ENCODE data around the gene GNPDA2.
"Not testable (repeated sequence)": the region's sequence is repeated elsewhere in the genome, so short reads cannot be mapped to it uniquely, and the experiment has no call there.

GNPDA2 gene

DNA sequence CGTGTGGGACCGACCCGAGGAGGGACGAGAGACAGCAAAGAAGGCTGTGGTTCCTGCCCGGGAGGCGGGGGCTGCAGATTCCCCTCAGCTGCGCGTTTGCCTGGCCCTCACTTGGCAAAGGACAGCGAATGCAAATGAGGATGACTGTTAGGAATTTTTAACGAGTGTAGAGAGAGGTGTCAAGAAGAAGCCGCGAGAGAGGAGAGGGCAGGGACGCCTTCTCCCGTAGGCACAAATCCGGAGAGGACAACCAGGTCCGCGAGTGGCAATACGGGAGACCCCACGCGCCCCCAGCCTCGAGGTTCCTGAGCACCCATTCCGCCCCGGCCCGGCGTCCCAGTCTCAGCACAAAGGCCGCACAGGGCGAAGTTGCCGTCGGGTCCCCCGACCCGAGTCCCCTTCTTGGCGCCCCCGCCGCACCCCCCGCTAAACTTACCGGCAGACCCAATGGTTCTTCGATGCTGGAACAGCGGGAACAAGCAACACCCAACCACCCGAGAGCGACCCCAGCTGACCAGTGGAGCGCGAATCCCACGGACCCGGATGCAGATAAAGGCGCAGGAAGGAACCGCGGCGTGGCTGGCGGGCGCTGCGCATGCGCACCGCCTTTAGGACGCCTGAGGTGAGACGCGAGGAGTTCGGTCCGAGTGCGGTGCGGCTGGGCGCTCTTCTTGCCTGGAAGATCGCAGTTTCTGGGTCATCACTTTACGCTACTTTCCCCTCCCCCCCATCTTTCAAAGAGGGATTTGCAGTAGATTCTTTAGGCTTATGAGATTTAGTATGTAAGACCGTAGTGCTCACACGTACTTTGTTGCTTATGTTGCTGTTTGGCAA, at the start of gene GNPDA2:
TSS of gene GNPDA2 (minus strand) at position 519 of the 834 bp plus-strand sequence. CDS start 4,349 bp downstream, outside the sequence.
- peak; percentile 96 for DNase-seq (ENCODE audit: low spot score)

DNA sequence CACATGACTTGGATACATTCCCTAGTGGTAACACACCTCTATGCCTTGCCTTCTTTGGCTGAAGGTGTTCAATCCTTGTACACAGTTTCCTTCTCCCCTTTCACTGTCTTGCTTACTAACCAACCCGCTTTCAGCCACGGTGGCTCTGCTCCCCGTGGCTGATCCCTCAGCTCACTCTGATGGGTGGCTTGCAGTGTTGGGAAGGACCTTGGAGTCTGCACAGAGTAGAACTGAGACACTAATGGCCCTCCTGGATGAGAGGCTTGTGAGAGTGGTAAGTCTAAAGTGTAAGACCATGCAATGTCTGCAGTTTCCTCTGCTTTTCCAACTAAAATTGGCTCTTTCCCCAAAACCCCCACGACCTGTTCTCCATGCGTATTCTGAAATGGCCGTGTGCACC, 46.0 kb upstream of the GNPDA2 start:
- DNase-seq (ENCODE audit: low spot score): no peak

DNA sequence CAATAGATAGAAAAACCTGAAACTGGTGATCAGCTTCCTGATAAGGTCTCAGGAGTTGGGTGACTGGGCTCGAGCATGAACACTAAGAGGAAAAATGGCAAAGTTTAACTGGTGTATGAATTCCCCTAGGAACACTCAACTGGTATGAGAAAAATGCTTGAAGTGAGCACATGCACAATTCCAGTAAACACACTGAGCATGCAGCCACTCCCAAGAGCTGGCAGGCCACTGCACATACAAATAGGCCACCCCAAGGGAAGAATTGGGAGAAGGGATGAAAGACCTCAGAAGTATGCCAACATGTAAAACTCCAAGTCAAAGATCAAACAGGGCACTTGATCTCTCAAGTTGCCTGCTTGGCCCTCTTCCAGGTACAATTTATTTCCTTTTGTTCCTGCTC, 45.4 kb upstream of the GNPDA2 start:
- no peak for DNase-seq (ENCODE audit: low spot score)

DNA sequence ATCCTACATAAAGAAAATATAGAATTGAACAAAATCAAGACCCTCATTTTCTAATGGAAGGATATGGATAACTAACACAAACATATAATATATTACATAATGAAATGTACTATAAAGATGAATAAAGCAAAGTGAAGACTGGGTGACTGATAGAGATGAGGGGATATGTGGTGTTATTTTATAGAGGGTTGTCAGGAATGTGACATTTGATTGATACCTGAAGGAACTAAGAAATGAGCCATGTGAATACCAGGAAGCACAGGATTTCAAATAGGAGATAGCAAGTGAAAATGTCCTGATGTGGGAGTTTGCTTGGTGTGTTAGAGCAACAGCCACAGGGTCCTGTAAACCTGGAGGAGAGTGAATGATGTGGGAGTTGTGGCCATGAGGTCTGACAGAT, 40.1 kb upstream of the GNPDA2 start:
- no peak for DNase-seq (ENCODE audit: low spot score)

DNA sequence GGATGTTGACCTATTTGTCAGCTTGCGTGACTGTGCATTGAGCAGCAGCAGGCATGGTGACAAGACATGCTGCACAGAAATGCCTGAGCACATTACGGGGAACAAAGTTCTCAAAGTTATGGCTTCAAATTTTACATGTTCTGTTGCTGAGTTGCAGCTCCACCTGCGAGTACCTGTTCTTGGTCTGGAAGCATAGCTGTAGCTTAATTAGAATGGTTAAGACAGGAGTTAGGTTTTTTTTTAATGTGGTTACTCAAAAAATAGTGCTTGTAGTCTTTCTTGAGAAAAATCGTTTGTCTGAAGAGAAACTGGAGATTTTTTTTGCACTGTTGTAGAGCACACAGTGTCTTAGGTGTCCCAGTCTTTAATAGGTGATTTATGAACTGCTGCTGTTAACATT, 38.8 kb upstream of the GNPDA2 start:
- DNase-seq (ENCODE audit: low spot score): no peak

DNA sequence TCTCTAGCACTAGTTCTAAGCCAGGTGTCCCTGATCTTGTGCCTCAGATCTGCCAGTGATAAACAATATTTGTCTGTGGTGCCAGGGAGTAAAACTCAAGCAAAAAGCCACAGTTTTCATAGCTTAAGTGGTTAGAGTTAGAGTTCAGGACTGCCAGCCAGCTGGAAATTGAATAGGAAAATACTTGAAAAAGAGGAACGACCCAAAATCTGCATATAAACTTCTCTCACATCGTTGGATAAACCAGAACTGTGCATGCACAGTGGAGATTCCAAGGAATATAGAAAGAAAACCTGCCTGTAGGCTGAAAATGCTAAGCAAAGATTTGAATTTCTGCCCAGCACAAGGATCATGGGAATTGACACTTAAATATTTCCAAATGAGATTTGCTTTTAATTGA, 35.0 kb upstream of the GNPDA2 start:
- no peak for DNase-seq (ENCODE audit: low spot score)

DNA sequence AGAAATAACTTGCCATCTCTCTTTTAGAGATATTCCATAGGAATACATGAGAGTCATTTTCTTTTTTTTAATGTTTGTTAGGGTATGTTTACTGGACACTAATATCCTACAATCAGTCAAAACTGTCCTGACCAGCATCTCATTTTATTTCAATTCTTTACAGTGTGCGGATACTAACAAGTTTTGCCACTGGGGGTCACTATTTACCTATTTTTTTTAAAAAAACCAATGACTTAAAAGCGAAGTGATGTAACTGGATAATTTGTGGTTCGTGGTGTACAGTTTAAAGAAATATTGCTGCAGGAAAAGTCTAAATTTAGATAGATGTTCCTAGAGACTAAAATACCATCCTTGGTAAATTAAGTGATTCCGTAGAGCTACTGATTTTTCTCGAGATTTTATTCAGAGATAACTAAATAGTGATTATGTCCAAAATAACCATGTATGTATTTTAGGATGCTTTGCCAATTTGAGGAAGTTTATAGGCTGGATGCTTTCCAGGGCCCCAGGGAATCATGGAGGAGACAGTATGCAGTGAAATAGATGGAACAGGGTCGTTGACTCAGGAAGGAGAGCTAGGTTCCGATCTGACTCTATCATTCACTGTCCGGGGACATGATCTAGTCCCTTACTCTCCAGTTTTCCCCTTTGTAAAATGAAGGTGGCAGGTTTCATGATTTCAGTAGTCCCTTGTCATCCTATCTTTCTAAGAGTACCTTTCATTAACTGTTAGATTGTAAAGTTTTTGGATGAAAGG, 34.0 kb upstream of the GNPDA2 start:
- DNase-seq (ENCODE audit: low spot score): peak; percentile 32

DNA sequence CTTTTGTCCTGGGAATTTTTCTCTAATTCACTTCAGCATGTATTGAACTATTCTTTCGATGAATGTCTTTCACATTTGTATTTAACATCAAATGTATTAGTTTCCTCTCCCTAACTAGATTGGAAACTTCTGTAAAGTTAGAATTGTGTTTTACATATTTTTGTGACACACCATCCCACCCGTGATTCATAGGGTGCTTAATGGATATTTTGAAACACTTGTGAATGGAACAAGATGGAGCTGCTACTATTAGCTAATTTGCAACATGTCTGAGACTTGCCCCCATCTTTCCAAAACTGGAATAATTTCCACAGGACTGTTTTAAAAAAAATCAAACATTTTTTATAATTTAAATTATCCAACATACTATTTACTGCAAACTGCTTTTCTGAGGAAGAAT, 30.2 kb upstream of the GNPDA2 start:
- no peak for DNase-seq (ENCODE audit: low spot score)

DNA sequence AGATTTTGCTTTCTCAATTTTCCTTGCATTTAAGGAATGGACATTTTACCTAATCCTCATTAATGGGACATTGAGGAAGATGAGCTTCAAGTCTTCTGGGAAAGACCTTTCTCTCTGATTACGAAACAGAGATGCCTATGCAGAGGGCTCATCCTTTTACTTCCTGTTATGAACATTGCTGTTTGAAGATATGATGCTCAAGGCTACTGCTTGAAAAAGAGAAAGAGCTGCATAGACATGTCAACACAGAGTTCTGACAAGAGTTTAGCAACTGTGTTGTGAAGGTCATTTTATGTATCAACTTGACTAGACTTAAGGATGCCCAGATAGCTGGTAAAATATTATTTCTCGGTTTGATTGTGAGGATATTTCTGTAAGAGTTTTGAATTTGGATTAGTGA, 13.8 kb upstream of the GNPDA2 start:
- no peak for DNase-seq (ENCODE audit: low spot score)

DNA sequence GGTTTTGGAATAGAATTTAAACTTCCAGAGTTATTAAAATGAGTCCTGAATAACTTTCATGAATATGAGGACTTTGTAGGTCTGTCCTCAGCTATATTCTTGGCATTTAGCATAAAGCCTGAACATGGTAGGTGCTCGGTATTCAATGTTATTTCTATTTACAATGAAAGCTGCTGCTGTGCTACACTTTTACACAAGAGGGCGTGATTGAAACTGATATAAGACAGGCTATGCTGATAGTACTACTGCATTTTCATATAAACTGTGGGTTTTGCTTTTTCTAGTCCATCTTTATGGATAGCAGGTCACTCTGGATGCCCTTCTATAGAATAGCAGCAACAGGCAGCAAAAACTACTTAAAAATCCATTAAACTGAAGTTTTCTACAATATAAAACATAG, 12.3 kb upstream of the GNPDA2 start:
- no peak for DNase-seq (ENCODE audit: low spot score)

DNA sequence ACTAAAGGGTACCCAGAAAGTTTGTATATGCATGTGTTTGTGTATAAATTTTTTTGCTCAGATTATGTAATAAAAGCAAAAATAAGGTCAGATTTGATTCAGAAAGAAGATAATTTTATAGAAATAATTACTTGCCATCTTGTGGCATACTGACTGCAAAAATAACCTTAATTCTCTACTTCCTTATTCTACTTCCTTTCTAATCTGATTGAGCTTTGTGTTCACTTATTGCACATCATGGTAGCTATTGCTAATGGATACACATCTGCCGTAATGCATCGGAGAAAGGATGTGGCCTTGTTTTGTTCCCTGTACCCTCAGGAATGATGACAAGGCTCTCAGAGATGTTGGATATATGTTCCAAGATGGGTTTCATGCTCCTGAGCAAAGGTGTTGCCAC, 10.5 kb upstream of the GNPDA2 start:
- DNase-seq (ENCODE audit: low spot score): no peak

DNA sequence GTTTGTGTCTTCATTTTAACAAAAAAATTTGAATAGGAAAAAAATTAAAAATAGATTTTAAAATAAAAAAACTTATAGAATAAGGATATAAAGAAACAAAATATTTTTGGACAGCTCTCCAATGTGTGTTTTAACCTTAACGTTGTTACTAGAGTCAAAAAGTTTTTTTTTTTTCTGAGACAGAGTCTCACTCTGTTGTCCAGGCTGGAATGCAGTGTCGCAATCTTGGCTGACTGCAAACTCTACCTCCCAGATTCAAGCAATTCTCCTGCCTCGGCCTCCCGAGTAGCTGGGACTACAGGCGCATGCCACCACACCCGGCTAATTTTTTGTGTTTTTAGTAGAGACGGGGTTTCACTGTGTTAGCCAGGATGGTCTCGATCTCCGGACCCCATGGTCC, 2.3 kb upstream of the GNPDA2 start:
- DNase-seq (ENCODE audit: low spot score): not testable (repeated sequence)

DNA sequence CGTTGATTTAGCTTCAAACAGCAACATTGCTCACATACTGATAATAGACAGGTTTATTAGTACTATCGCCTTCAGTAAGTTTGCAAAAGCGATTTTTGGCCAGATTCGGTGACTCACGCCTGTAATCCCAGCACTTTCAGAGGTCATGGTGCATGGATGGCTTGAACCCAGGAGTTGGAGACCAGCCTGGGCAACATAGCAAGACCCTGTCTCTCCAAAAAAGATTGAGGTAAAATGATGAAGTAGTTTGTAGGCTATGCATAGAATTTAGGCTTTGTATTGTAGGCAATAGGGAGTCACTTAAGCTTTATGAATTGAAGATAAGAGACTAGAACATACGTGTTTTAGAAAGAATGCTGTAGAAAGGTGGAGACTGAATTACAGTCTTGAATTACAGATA, 1.1 kb upstream of the GNPDA2 start:
- DNase-seq (ENCODE audit: low spot score): no peak

DNA sequence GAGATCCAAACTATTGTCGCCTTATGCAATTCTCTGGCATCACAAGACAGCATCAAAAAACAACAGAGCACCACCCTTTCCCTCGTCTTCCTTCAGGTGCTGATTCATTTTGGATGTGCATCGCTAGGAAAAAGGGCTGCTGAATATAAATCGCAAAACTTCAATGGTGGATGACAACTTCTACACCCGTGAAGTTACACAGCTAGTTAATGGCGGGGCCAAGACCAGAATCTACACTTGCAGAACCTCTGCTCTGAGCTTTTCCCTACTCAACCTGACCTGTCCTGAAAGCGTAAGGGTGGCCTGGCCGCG, 674 bp downstream of the GNPDA2 start:
- no peak for DNase-seq (ENCODE audit: low spot score)

DNA sequence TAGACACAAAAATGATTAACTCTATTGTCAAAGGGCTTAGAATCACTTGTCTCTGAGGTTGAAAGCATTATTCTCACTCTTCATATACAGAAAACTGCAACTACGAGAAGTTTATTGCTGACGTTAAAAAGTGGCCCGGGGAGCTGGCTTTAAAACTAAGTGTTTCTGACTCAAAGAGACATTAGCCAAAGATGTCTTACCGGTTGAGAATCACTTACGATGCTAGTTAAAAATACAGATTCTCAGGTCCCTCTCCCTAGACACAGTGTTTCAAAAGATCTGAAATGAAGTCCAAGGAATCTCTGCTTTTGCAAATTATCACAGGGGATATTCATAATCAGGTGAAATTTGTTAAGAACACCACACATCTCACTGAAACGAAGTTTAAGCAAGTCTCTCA, 1.2 kb downstream of the GNPDA2 start:
- no peak for DNase-seq (ENCODE audit: low spot score)

DNA sequence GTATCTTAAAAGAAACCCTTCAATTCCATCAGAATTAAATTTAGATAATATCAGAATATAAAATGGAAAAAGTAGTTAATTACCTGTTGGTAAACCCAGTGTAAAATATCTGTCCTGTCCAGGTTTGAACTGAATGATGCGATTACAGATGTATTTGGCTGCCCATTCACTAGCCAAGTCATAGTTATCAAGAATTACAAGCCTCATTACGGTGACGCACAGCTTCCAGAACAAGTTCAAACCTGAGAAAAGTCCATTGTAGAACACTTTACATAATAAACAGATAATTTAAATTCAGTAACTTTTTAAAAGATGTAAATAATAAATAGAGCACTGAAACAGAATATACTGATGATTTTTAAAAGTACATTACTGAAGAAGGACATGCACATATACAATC, 4.4 kb downstream of the GNPDA2 start:
- no peak for DNase-seq (ENCODE audit: low spot score)

DNA sequence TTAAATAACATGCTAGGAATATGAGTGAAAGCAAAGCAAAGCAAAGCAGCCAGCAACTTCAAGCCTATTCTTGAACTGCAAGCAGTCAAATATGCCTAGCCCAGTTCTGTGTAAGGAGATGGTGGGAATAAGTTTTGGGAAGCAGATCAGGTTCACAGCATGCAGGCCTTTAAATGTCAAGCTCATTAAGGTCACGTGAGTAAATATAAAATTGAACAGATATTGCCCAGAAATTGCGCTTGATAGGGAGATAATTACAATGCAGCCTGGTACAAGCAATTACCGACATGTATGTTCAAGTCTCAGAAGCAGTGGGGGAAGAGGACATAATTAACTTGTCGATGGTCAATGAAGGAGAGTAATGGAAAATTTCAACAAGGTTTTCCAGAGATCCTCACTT, 6.0 kb downstream of the GNPDA2 start:
- DNase-seq (ENCODE audit: low spot score): no peak

DNA sequence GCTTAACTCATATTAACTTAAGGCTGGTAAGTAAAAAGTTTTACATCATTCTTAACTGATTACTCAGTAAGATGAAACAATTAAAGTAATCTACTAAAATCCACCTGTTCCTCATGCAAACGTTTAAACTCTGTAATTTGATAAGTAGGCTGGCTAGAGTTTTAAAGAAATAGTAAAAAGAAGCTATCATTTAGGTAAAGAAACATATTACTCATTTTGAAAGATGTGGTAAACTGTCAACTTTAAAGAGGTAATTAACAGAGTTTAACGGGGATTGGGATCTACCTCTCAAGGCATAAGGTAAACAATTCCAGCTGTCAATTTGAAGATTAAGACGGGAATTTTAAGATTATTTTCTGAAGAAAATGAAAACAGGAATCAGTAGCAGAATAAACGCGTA, 9.8 kb downstream of the GNPDA2 start:
- no peak for DNase-seq (ENCODE audit: low spot score)

DNA sequence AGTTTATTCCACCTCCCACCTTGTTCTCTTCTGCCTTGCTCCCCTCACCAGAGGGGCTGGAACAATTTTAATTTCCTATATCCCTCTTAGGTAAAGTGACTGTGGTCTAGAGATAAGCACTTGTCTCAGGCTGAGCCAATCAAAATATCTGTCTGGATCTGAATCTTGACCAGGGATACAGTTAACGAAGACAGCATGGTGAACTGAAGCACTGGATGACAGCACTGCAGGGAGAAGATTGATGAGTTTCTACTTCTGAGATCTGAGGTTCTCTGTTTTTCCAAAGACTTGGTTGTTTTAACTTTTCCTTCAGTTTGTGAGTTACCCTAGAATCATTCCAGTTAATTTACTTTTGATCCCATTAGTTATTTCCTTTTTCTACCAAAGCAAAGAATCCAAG, 13.2 kb downstream of the GNPDA2 start:
- DNase-seq (ENCODE audit: low spot score): no peak

DNA sequence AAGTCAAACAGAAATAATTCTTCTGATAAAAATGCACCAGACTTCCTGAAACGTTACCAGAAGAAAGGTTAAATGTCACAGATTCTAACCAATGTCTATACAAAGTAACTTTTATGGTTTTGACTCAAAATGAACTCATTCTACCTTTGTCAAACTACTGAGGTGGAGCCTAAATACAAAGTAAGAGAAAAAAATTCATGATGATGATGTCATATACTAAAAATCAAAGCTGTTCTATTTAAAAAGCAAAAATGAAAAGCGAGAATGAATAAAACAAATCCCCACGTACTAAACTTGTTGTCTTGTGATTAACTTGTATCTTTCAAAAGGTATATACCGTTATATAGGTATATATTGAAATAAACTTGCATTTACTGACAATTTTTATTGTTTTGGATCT, 21.7 kb downstream of the GNPDA2 start:
- DNase-seq (ENCODE audit: low spot score): no peak

DNA sequence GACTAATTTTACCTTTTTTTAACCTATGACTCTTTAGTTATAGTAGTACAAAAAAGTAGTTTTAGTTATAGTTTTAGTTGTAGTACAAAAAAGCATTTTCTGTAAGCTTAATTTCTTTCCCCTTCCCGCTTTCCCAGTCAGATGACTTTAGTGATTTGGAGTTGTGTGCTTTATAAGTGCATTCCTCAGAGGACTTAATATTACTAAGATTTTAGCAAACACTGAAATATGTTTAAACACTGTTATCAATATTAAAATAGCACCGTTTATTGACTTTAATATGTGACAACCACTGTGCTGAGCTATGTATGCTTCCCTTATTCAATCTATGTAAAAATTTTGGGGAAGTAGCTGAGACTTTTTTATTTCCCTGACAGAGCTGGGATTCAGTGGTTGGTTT, 25.3 kb downstream of the GNPDA2 start:
- DNase-seq (ENCODE audit: low spot score): no peak

DNA sequence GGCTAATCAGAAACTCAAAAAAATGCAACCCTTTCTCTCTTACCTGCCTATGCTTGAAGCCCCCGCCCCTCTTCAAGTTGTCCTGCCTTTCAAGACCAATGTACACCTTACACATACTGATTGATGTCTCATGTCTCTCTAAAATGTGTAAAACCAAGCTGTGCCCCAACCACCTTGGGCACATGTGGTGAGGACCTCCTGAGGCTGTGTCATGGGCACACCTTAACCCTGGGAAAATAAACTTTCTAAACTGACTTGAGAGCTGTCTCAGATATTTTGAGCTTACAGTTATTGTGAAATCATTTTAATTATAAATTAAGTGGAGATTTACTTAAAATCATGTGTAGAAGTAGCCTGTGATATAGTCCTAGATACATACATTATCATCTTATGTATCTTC, 25.9 kb downstream of the GNPDA2 start:
- no peak for DNase-seq (ENCODE audit: low spot score)

DNA sequence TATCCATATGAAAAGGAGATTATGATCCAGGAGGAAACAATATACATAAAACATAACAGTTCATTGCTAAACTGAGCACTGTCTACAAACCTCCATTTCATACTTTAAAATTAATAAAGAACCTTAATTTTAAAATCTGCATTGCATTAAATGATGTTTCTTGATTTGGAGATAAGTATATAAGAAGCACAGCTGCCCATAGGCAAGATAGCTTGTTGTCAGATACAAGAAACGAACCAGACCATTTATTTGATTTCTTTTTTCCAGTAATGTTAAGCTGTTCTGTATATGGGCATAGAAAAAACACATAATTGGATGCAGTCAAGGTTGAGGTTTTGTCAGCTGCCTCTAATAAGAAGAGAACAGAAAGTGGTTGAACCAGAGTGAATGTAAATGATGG, 41.7 kb downstream of the GNPDA2 start:
- DNase-seq (ENCODE audit: low spot score): no peak

DNA sequence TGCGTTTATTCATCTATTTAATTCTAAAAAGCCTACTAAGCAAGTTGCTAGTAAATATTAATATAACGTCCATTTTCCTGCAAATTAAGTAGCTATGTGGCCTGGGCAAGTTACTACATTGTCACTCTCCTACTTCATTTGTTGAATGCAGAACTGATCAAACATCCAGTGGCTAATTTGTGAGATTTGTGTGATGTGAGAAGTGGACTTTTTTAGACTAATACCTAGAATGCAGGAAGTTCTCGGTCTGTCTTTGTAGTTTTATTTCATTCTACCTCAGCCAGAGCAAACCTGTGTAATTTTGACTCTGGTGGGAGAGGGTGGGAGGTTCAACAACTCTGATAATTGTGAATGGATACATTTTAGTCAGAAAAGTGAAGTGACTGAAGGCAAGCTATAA, 47.3 kb downstream of the GNPDA2 start:
- DNase-seq (ENCODE audit: low spot score): no peak
